K562 (cell line): Measurements from ENCODE around the gene NUDT14. TPM values are rescaled to one million over a fixed set of nuclear protein-coding genes. Genes with fewer than 3 reads are reported as not detected.

Experiments used
- ATAC-seq: fragments of 200-7000 bp; cut with Tn5 transposase; 3 replicates; pipeline ENCODE4 v1.9.1; 2020; ENCODE audit warnings: moderate library complexity
- BruUV-seq: library from RNA; stranded (reverse); fragments of 400-500 nt; replicated peaks from 2 replicates; lab custom pipeline; 2021; lab: Mats Ljungman, UMichigan
- CTCF ChIA-PET: fragments of 300-600 bp; formaldehyde crosslinking; extraction: SDS; loops from one replicate; lab custom pipeline; 2021; ENCODE audit warnings: low intra/inter-chr PET ratio; lab: Yijun Ruan, JAX
- POLR2A ChIA-PET: fragments of 300-600, 350-650 bp; sonication (Branson Sonifier 250); formaldehyde crosslinking; extraction: SDS; loops from one replicate; lab custom pipeline; 2021; ENCODE audit warnings: antibody characterized with exemption, inconsistent platforms; lab: Yijun Ruan, JAX
- DNase-seq, 4 experiments: peaks; one replicate each; pipeline versions ENCODE4 v3.0.0 to v3.0.0-alpha.2; 2011 to 2018; ENCODE audit warnings: low spot score in 3 of 4, mixed read lengths in 3 of 4; ENCODE audit errors: extremely low read depth in 1 of 4
- FAIRE-seq: peaks from 2 replicates; lab custom pipeline; 2011; peaks lifted over from hg19 to GRCh38; lab: Jason Lieb, UNC
- H2AFZ ChIP-seq: 2 replicates; pipeline ENCODE4 v1.6.0; 2011; ENCODE audit warnings: low read depth, low read length, control low read depth, inconsistent platforms
- H3K27ac ChIP-seq: fragments of 200-600 bp; 3 replicates; pipeline ENCODE4 v1.8.0; 2011; ENCODE audit warnings: low read depth, mild to moderate bottlenecking, control low read depth, inconsistent platforms, low read length, moderate library complexity, mixed read lengths; ENCODE audit errors: extremely low read depth
- H3K27me3 ChIP-seq, 2 experiments: fragments of 300-600 bp in 1 of 2; 2 replicates in 1 of 2; 3 replicates in 1 of 2; pipeline versions ENCODE4 v1.6.0 to v1.8.0; 2011; ENCODE audit warnings: inconsistent platforms in 2 of 2, low read length in 2 of 2, mild to moderate bottlenecking in 1 of 2, mixed read lengths in 1 of 2, moderate library complexity in 1 of 2; ENCODE audit not compliant: control insufficient read depth in 2 of 2, insufficient read depth in 2 of 2
- H3K36me3 ChIP-seq: fragments of 300-600 bp; 3 replicates; pipeline ENCODE4 v1.8.0; 2011; ENCODE audit warnings: mild to moderate bottlenecking, low read length, inconsistent platforms; ENCODE audit not compliant: control insufficient read depth, insufficient read depth
- H3K4me1 ChIP-seq, 2 experiments: fragments of 200-600 bp in 1 of 2; replicated peaks in 1 of 2; 2 replicates in 1 of 2; 3 replicates in 1 of 2; pipeline versions ENCODE4 v1.5.1 to v1.8.0; 2011; ENCODE audit warnings: inconsistent platforms in 2 of 2, low read length in 2 of 2, mild to moderate bottlenecking in 1 of 2, mixed read lengths in 1 of 2, moderate library complexity in 1 of 2; ENCODE audit not compliant: control insufficient read depth in 2 of 2, insufficient read depth in 2 of 2
- H3K4me2 ChIP-seq: 2 replicates; pipeline ENCODE4 v1.6.1; 2011; ENCODE audit warnings: low read length, control low read depth, inconsistent platforms, mixed read lengths; ENCODE audit not compliant: insufficient read depth
- H3K4me3 ChIP-seq: fragments of 200-600 bp; sonication (generic), shearing (Covaris generic); 2 replicates; pipeline ENCODE4 v1.5.1; 2016; ENCODE audit warnings: control low read depth, inconsistent platforms
- H3K79me2 ChIP-seq: fragments of 200-600 bp; 3 replicates; pipeline ENCODE4 v1.8.0; 2011; ENCODE audit warnings: low read length, inconsistent platforms; ENCODE audit not compliant: control insufficient read depth, insufficient read depth
- H3K9ac ChIP-seq, 2 experiments: 2 replicates each; pipeline versions ENCODE4 v1.6.0 to v1.6.1; 2011; ENCODE audit warnings: low read depth in 2 of 2, low read length in 2 of 2, control low read depth in 1 of 2, inconsistent platforms in 1 of 2, mild to moderate bottlenecking in 1 of 2, mixed read lengths in 1 of 2; ENCODE audit not compliant: insufficient read depth in 1 of 2
- H3K9me1 ChIP-seq: one replicate; pipeline ENCODE4 v1.6.0; 2011; ENCODE audit warnings: inconsistent platforms, mild to moderate bottlenecking, low read length, moderate library complexity; ENCODE audit not compliant: control insufficient read depth, insufficient read depth
- H3K9me3 ChIP-seq: replicated peaks from 2 replicates; pipeline ENCODE4 v1.5.1; 2011; ENCODE audit warnings: low read depth, low read length, inconsistent platforms; ENCODE audit not compliant: control insufficient read depth, insufficient read depth
- H4K20me1 ChIP-seq: replicated peaks from 2 replicates; pipeline ENCODE4 v1.6.1; 2011; ENCODE audit warnings: low read length, inconsistent platforms, mixed read lengths; ENCODE audit not compliant: control insufficient read depth, insufficient read depth
- CAMTA2 ChIP-seq: fragments of 250-450 bp; sonication (Bioruptor Pico); conservative IDR thresholded peaks from 2 replicates; pipeline ENCODE4 v1.5.1; 2022
- CREM ChIP-seq: IDR thresholded peaks from 2 replicates; pipeline ENCODE4 v1.6.1; 2014; ENCODE audit warnings: antibody characterized with exemption, low read depth
- ERF ChIP-seq: fragments of 450-650 bp; formaldehyde crosslinking; IDR thresholded peaks from 2 replicates; pipeline ENCODE4 v1.4.0; 2020; ENCODE audit warnings: mild to moderate bottlenecking, mixed read lengths
- JUND ChIP-seq, 2 experiments: IDR thresholded peaks; 2 replicates in 1 of 2; 3 replicates in 1 of 2; pipeline ENCODE4 v1.6.1; 2011; ENCODE audit warnings: borderline replicate concordance in 2 of 2, low read depth in 2 of 2, low read length in 2 of 2, improper control_type of control experiment in 1 of 2, missing biosample characterization in 1 of 2, missing genetic modification characterization in 1 of 2, missing genetic modification reagents in 1 of 2
- MAFG ChIP-seq: fragments of 450-650 bp; conservative IDR thresholded peaks from 2 replicates; pipeline ENCODE4 v1.6.1; 2016; ENCODE audit warnings: missing genetic modification characterization, missing compliant biosample characterization
- MCM2 ChIP-seq: fragments of 450-650 bp; IDR thresholded peaks from 2 replicates; pipeline ENCODE4 v1.6.1; 2017; ENCODE audit warnings: low read depth, mild to moderate bottlenecking
- NR3C1 ChIP-seq: sonication (generic); formaldehyde crosslinking; IDR thresholded peaks from 2 replicates; pipeline ENCODE4 v1.8.1; 2022; ENCODE audit warnings: missing genetic modification reagents
- RBM39 ChIP-seq: fragments of 200-400 bp; formaldehyde crosslinking; optimal IDR thresholded peaks from 2 replicates; pipeline ENCODE3; 2018; ENCODE audit warnings: low read depth, low read length
- RFX7 ChIP-seq: fragments of 250-450 bp; sonication (Bioruptor Pico); IDR thresholded peaks from 2 replicates; pipeline ENCODE4 v1.5.1; 2021; ENCODE audit warnings: mild to moderate bottlenecking
- SUPT5H ChIP-seq: fragments of 450-650 bp; IDR thresholded peaks from 2 replicates; pipeline ENCODE4 v1.6.1; 2016
- ZFP1 ChIP-seq: fragments of 450-650 bp; formaldehyde crosslinking; IDR thresholded peaks from 2 replicates; pipeline ENCODE4 v1.4.0; 2020; ENCODE audit warnings: mild to moderate bottlenecking, mixed read lengths
- ZFP30 ChIP-seq: fragments of 250-450 bp; sonication (Bioruptor Pico); IDR thresholded peaks from 2 replicates; pipeline ENCODE4 v1.8.0; 2022; ENCODE audit warnings: moderate library complexity, mild to moderate bottlenecking, inconsistent platforms, borderline replicate concordance
- ZNF12 ChIP-seq: sonication (generic); formaldehyde crosslinking; IDR thresholded peaks from 2 replicates; pipeline ENCODE4 v1.4.0; 2020; ENCODE audit warnings: mild to moderate bottlenecking, missing genetic modification reagents
- ZNF143 ChIP-seq: sonication (generic); formaldehyde crosslinking; IDR thresholded peaks from 2 replicates; pipeline ENCODE4 v1.9.0; 2022; ENCODE audit warnings: mild to moderate bottlenecking, missing genetic modification reagents
- ZNF324 ChIP-seq: fragments of 250-450 bp; sonication (Bioruptor Pico); IDR thresholded peaks from 2 replicates; pipeline ENCODE4 v1.4.0; 2020; ENCODE audit warnings: mild to moderate bottlenecking
- ZNF644 ChIP-seq: fragments of 200-800 bp; sonication (Bioruptor generic); IDR thresholded peaks from 2 replicates; pipeline ENCODE4 v1.6.1; 2016; ENCODE audit warnings: low read depth, missing genetic modification characterization, missing compliant biosample characterization
- WGBS: fragments of 100-300 bp; shearing (Covaris generic); methylation state at CpG from one replicate; pipeline ENCODE4 v1.1.6; 2016; ENCODE audit warnings: low coverage, mixed read lengths; ENCODE audit not compliant: insufficient coverage; ENCODE audit errors: missing lambda C conversion rate; 5-methylcytosine and 5-hydroxymethylcytosine counted together
- in situ Hi-C: fragments of 300-500 bp; cut with MboI; formaldehyde crosslinking; loops from 4 replicates; pipeline ENCODE4 v1.15.0; 2018; ENCODE audit warnings: inconsistent platforms, mixed read lengths
- intact Hi-C: fragments of 100-400 bp; cut with micrococcal nuclease; formaldehyde crosslinking; loops from 2 replicates; pipeline ENCODE4 v1.14.2; 2022
- polyA plus RNA-seq, 8 experiments: library from polyadenylated mRNA; depleted of rRNA in 4 of 8; stranded (reverse) in 5 of 8; unstranded in 3 of 8; fragments of >200 nt; fragmentation: Nextera tagmentation in 2 of 8; fragmentation: Illumina TruSeq in 1 of 8; extraction: Ambion mirVana in 2 of 8; extraction: Trizol in 1 of 8; gene quantifications; 2 replicates each; pipeline versions ENCODE4 v1.2.1 to v1.2.3, GENCODE V29; 2011 to 2014; ENCODE audit warnings: inconsistent platforms in 1 of 8, missing spikeins in 1 of 8
- total RNA-seq, 7 experiments: library from RNA; depleted of rRNA in 6 of 7; stranded (reverse); fragments of >200 nt in 6 of 7; fragmentation: Illumina TruSeq in 2 of 7; extraction: Trizol in 2 of 7; gene quantifications; 2 replicates each; pipeline versions ENCODE4 v1.2.1 to v1.2.3, GENCODE V29; 2011 to 2021; ENCODE audit warnings: low replicate concordance in 1 of 7
- TF ChIP-seq, protein P1 (sequence below), 2 experiments: fragments of 450-650 bp in 1 of 2; sonication (generic) in 1 of 2; formaldehyde crosslinking; conservative IDR thresholded peaks; 2 replicates each; pipeline versions ENCODE4 v1.4.0 to v1.8.1; 2020 to 2022; ENCODE audit warnings: mild to moderate bottlenecking in 1 of 2, missing genetic modification reagents in 1 of 2

NUDT14 gene
- total and polyA plus RNA-seq, 9 of the 15 experiments (the other 6 are each of a cell fraction or from before 2014, with no cell fraction given), result 0.14 to 16.3 (median 8.2) TPM

GRCh38 chr14:105221598-105222178 is 40.6 kb upstream of the NUDT14 start:
- H3K4me1 ChIP-seq, result peaks cover 0 to 7% of the 10 kb centered on the region in 2 experiments; a peak in 1 of 5 replicates
- no peak overlapping the region for H2AFZ ChIP-seq
- no peak overlapping the region for H3K27ac ChIP-seq
- intact Hi-C loops (no loop called here), in situ Hi-C loops (no loop called here)
- FAIRE-seq (no peak), DNase-seq (no peak), ATAC-seq (no peak)
- POLR2A ChIA-PET, result no interaction called here
- BruUV-seq, result no TSS peak
- peaks cover 31% of the 10 kb centered on the region; the same call in 1 of the 3 replicates for H3K36me3 ChIP-seq
- no peak overlapping the region for H3K4me2 ChIP-seq
- 91% methylated on average over 12 of the region's 27 CpGs for WGBS
- H3K4me3 ChIP-seq, result no peak overlapping the region
- H3K9me3 ChIP-seq, result no peaks in the 10 kb centered on the region
- no peak overlapping the region; a peak in 1 of 4 replicates for H3K9ac ChIP-seq
- H3K9me1 ChIP-seq, result no peaks in the 10 kb centered on the region
- CTCF ChIA-PET, result no interaction called here
- no peaks in the 10 kb centered on the region for H3K27me3 ChIP-seq
- TF ChIP-seq MCM2 (no peak), ZNF143 (CRISPR knock-in tag) (no peak), ZNF12 (no peak), NR3C1 (no peak), ZNF644 (tag) (no peak), SUPT5H (no peak), ZFP30 (CRISPR knock-in tag) (no peak), RFX7 (CRISPR knock-in tag) (no peak), MAFG (no peak), CREM (no peak), ERF (CRISPR knock-in tag) (no peak), ZNF324 (CRISPR knock-in tag) (no peak), ZFP1 (CRISPR knock-in tag) (no peak), CAMTA2 (CRISPR knock-in tag) (no peak), JUND (IDR thresholded peaks at IDR 0.05; ENCODE audit: borderline replicate concordance, low read depth, low read length) (no peak), JUND (tag; IDR thresholded peaks at IDR 0.05; ENCODE audit: borderline replicate concordance, low read depth, low read length) (no peak), RBM39 (no peak)
- TF ChIP-seq, protein P1, sequence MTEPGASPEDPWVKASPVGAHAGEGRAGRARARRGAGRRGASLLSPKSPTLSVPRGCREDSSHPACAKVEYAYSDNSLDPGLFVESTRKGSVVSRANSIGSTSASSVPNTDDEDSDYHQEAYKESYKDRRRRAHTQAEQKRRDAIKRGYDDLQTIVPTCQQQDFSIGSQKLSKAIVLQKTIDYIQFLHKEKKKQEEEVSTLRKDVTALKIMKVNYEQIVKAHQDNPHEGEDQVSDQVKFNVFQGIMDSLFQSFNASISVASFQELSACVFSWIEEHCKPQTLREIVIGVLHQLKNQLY (CRISPR knock-in tag; conservative IDR thresholded peaks at IDR 0.05), result no peak
- TF ChIP-seq, all 486 proteins: peak for 0
- no peaks in the 10 kb centered on the region for H4K20me1 ChIP-seq
- H3K79me2 ChIP-seq, result no peaks in the 10 kb centered on the region
